Measurements from ENCODE around the gene ZBTB25.
A peak's percentile ranks its signal among the peaks of the same experiment; 100 is the strongest.

Gene ZBTB25

GRCh38 chr14:64510825-64511671, 7.4 kb upstream of the ZBTB25 start:
- TF ChIP-seq CTCF (IDR thresholded peaks at IDR 0.05; ENCODE audit: insufficient read depth, missing control alignments) = peak; percentile 87
- DNase-seq (ENCODE audit: insufficient read length, low spot score) = no peak
- peak; percentile 84 for FAIRE-seq

- TF ChIP-seq CTCF (IDR thresholded peaks at IDR 0.05; ENCODE audit: insufficient read depth, missing control alignments) = no peak
- FAIRE-seq (no peak), DNase-seq (ENCODE audit: insufficient read length, low spot score) (no peak)
Measured at GRCh38 chr14:64509036-64509435, 5.4 kb upstream of the ZBTB25 start.

GRCh38 chr14:64508215-64508776, 4.7 kb upstream of the ZBTB25 start:
- no peak for TF ChIP-seq CTCF (IDR thresholded peaks at IDR 0.05; ENCODE audit: insufficient read depth, missing control alignments)
- FAIRE-seq = no peak
- no peak for DNase-seq (ENCODE audit: insufficient read length, low spot score)

GRCh38 chr14:64507376-64508156, 3.9 kb upstream of the ZBTB25 start:
- DNase-seq (ENCODE audit: insufficient read length, low spot score) (no peak), FAIRE-seq (no peak)
- TF ChIP-seq CTCF (IDR thresholded peaks at IDR 0.05; ENCODE audit: insufficient read depth, missing control alignments) = no peak

- TF ChIP-seq CTCF (IDR thresholded peaks at IDR 0.05; ENCODE audit: insufficient read depth, missing control alignments) = no peak
- no peak for FAIRE-seq
- DNase-seq (ENCODE audit: insufficient read length, low spot score) = no peak
Measured at GRCh38 chr14:64506721-64507120, 3.1 kb upstream of the ZBTB25 start.

- DNase-seq (ENCODE audit: insufficient read length, low spot score) = peak; percentile 35
- no peak for TF ChIP-seq CTCF (IDR thresholded peaks at IDR 0.05; ENCODE audit: insufficient read depth, missing control alignments)
- FAIRE-seq = no peak
Measured at GRCh38 chr14:64504897-64505794, 1.5 kb upstream of the ZBTB25 start.
